ENCODE measurements around the gene MT1G. TPM values are rescaled to one million over a fixed set of nuclear protein-coding genes. Genes with fewer than 3 reads are reported as not detected.
"Not testable (repeated sequence)": the region's sequence is repeated elsewhere in the genome, so short reads cannot be mapped to it uniquely, and the experiment has no call there.

The MT1G gene
- polyA plus RNA-seq, 3 donors: 20.7 to 74.0 (median 51.1) TPM

DNA sequence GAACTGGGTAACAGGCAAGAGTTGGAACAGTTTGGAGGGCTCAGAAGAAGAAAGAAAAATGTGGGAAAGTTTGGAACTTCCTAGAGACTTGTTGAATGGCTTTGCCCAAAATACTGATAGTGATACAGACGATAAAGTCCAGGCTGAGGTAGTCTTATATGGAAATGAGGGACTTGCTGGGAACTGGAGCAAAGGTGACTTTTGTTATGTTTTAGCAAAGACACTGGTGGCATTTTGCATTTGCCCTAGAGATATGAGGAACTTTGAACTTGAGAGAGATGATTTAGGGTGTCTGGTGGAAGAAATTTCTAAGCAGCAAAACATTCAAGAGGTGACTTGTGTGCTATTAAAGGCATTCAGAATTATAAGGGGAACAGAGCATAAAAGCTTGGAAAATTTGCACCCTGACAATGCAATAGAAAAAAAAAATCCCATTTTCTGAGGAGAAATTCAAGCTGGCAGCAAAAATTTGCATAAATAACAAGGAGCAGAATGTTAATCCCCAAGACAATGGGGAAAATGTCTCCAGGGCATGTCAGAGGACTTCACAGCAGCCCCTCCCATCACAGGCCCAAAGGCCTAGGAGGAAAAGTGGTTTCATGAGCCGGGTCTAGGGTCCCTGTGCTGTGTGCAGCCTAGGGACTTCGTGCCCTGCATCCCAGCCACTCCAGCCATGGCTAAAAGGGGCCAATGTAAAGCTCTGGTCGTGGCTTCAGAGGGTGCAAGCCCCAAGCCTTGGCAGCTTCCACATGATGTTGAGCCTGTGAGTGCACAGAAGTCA, 46.0 kb downstream of the MT1G start:
- not testable (repeated sequence) for DNase-seq (ENCODE audit: low read depth in 3 of 3, low spot score in 2 of 3)

DNA sequence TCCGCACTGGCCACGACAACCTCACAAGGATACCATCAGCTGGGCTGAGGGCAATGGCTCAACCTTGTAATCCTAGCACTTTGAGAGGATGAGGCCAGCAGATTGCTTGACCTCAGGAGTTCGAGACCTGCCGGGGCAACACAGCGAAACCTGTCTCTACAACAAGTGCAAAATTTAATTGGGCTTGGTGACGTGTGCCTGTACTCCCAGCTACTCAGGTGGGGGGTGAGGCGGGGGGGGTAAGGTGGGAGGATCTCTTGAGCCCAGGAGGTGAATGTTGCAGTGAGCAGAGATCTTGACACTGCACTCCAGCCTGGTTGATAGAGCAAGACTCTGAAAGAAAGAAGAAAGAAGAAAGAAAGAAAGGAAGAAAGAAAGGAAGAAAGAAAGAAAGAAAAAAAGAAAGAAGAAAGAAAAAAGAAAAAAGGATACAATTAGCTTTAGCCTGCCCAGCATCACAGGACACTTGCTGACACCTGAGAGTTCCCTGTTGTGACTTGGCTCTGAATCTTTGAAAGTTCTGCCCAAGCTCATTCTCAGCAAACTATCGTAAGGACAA, 47.4 kb downstream of the MT1G start:
- no peak for DNase-seq (ENCODE audit: low read depth in 3 of 3, low spot score in 2 of 3)

DNA sequence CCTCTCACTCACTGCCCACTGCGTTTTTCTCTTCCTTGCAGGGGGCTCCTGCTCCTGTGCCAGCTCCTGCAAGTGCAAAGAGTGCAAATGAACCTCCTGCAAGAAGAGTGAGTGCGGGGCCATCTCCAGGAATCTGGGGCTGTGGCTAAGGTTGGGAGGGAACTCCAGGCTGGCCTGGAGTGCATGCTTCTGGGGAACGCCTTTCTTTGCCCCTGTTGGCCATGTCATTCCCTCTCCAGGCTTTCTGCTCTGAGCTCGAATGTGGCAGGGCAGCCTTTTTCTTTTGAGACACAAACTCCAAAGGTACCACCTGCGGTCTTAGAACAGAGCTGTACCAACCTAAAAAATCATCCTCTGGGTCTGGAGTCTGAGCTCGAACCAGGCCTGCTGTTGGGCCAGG, 49.7 kb downstream of the MT1G start:
- no peak for DNase-seq (ENCODE audit: low read depth in 3 of 3, low spot score in 2 of 3)

DNA sequence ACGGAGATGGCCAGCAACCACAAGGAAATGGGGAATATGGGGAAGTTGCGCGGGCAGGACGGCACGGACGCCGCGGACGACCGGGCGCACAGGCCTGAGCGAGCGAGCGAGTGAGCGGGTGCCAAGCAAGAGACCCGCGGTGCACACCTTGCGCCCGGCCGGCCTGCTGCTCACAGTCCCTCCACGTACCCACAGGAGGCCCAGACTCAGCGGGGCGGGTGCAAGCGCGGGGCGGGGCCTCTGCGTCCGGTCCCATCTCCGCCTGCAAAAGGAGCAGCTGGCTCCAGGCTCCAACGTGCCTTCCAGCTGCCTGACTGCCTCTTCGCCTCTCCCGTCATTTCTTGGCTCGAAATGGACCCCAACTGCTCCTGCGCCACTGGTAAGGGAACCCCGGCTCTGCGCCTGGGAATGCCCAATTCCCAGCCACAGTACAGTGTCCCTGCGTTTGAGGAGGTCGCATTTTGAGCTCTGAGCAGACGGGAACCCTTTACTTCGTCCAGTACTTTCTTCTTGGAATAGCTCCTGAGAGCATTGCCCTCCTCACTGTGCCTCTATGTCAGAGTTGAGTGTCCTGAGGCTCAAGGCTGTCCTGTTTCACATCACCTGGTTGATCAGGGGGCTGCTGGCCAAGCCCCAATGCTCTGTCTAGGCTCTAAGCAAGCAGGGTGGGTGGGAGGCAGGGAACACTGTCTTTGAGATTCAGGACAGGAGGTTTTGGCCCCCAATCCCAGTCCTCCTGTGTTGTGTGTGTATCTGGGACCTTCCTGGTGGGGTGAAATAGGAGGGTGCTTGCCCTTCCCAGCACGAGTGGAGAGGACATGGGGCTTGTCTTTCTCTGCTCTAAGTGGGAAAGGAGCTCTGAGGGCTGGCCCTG, 50.4 kb downstream of the MT1G start:
- no peak for DNase-seq (ENCODE audit: low read depth in 3 of 3, low spot score in 2 of 3)

Other genes with a start within 250 kb of the MT1G start
- 100 to 1,000 TPM; 147 to 150 (median 149) TPM for gene AMFR, start 242.5 kb downstream of the MT1G start, polyA plus RNA-seq (ENCODE audit: insufficient read length in 3 of 3)
- 100 to 1,000 TPM; 133 to 153 (median 147) TPM for gene NUDT21, start 216.7 kb downstream of the MT1G start, polyA plus RNA-seq (ENCODE audit: insufficient read length in 3 of 3)
- 10 to 100 TPM; 36.2 to 38.5 (median 36.3) TPM for gene OGFOD1, start 216.5 kb downstream of the MT1G start, polyA plus RNA-seq (ENCODE audit: insufficient read length in 3 of 3)
- gene BBS2, start 148.0 kb downstream of the MT1G start, polyA plus RNA-seq (ENCODE audit: insufficient read length in 3 of 3): 100 to 1,000 TPM; 109 to 120 (median 115) TPM
- gene MT4, start 103.0 kb downstream of the MT1G start, polyA plus RNA-seq (ENCODE audit: insufficient read length in 3 of 3): not detected
- 1 to 10 TPM; 1.1 to 1.6 (median 1.2) TPM for gene MT3, start 78.5 kb downstream of the MT1G start, polyA plus RNA-seq (ENCODE audit: insufficient read length in 3 of 3)
- 10 to 100 TPM; 19.4 to 22.9 (median 20.3) TPM for gene MT2A, start 59.5 kb downstream of the MT1G start, polyA plus RNA-seq (ENCODE audit: insufficient read length in 3 of 3)
- 10 to 100 TPM; 20.7 to 35.2 (median 24.9) TPM for gene MT1E, start 42.3 kb downstream of the MT1G start, polyA plus RNA-seq (ENCODE audit: insufficient read length in 3 of 3)
- gene MT1M, start 35.4 kb downstream of the MT1G start, polyA plus RNA-seq (ENCODE audit: insufficient read length in 3 of 3): not detected
- gene MT1A, start 29.4 kb downstream of the MT1G start, polyA plus RNA-seq (ENCODE audit: insufficient read length in 3 of 3): not detected
- not detected for gene MT1B, start 16.2 kb downstream of the MT1G start, polyA plus RNA-seq (ENCODE audit: insufficient read length in 3 of 3)
- 10 to 100 TPM; 49.5 to 56.3 (median 54.3) TPM for gene MT1F, start 10.1 kb downstream of the MT1G start, polyA plus RNA-seq (ENCODE audit: insufficient read length in 3 of 3)
- gene MT1H, start 1.7 kb upstream of the MT1G start, polyA plus RNA-seq (ENCODE audit: insufficient read length in 3 of 3): 10 to 100 TPM in 2 of 3 donors, 1 to 10 TPM in 1; 3.8 to 23.4 (median 12.6) TPM
- 10 to 100 TPM; 24.8 to 34.0 (median 26.2) TPM for gene MT1X, start 14.4 kb upstream of the MT1G start, polyA plus RNA-seq (ENCODE audit: insufficient read length in 3 of 3)
- gene NUP93, start 62.1 kb upstream of the MT1G start, polyA plus RNA-seq (ENCODE audit: insufficient read length in 3 of 3): 10 to 100 TPM; 78.0 to 85.4 (median 81.1) TPM
- 10 to 100 TPM; 39.3 to 61.0 (median 39.5) TPM for gene SLC12A3, start 197.1 kb upstream of the MT1G start, polyA plus RNA-seq (ENCODE audit: insufficient read length in 3 of 3)